Endothelial cell of umbilical vein (primary cell): ENCODE measurements around the gene MAJIN. TPM values are rescaled to one million over a fixed set of nuclear protein-coding genes. Genes with fewer than 3 reads are reported as not detected.
"Not testable (repeated sequence)": the region's sequence is repeated elsewhere in the genome, so short reads cannot be mapped to it uniquely, and the experiment has no call there.

ENCODE experiments used
- BruUV-seq: library from RNA; stranded (reverse); fragments of 400-500 nt; replicated peaks from 2 replicates; lab custom pipeline; 2021; lab: Mats Ljungman, UMichigan
- CTCF ChIA-PET: fragments of 300-600, 350-600 bp; sonication (Branson Sonifier 250); formaldehyde crosslinking; loops from one replicate; lab custom pipeline; 2021; ENCODE audit warnings: antibody characterized with exemption, inconsistent platforms; lab: Charles Lee
- POLR2A ChIA-PET: fragments of 300-600, 350-600 bp; sonication (Branson Sonifier 250); formaldehyde crosslinking; loops from one replicate; lab custom pipeline; 2021; ENCODE audit warnings: antibody characterized with exemption, inconsistent platforms; lab: Charles Lee
- DNase-seq: peaks from one replicate; pipeline ENCODE4 v3.0.0-alpha.2; 2011; ENCODE audit warnings: low read depth, low spot score
- FAIRE-seq: peaks from 2 replicates; lab custom pipeline; 2011; peaks lifted over from hg19 to GRCh38; lab: Jason Lieb, UNC
- H2AFZ ChIP-seq: 2 replicates; pipeline ENCODE4 v1.6.0; 2012; ENCODE audit warnings: low read depth, low read length, control low read depth, inconsistent platforms
- H3K27ac ChIP-seq: 2 replicates; pipeline ENCODE4 v1.5.1; 2011; ENCODE audit warnings: low read depth, mild to moderate bottlenecking, control low read depth, low read length, moderate library complexity; ENCODE audit not compliant: insufficient read depth
- H3K27me3 ChIP-seq, 2 experiments: 2 replicates each; pipeline versions ENCODE4 v1.6.0 to v1.6.1; 2011; ENCODE audit warnings: low read length in 2 of 2, mixed read lengths in 1 of 2; ENCODE audit not compliant: control insufficient read depth in 2 of 2, insufficient read depth in 2 of 2
- H3K36me3 ChIP-seq, 2 experiments: 2 replicates in 1 of 2; 3 replicates in 1 of 2; pipeline ENCODE4 v1.5.1; 2011; ENCODE audit warnings: low read length in 2 of 2, mild to moderate bottlenecking in 1 of 2, moderate library complexity in 1 of 2; ENCODE audit not compliant: control insufficient read depth in 2 of 2, insufficient read depth in 2 of 2; ENCODE audit errors: extremely low read depth in 1 of 2
- H3K4me1 ChIP-seq: 3 replicates; pipeline ENCODE4 v1.5.1; 2011; ENCODE audit warnings: mild to moderate bottlenecking, low read length; ENCODE audit not compliant: control insufficient read depth, insufficient read depth; ENCODE audit errors: extremely low read depth
- H3K4me2 ChIP-seq: 2 replicates; pipeline ENCODE4 v1.6.1; 2011; ENCODE audit warnings: low read length, control low read depth, mixed read lengths; ENCODE audit not compliant: insufficient read depth
- H3K4me3 ChIP-seq, 3 experiments: fragments of 200-600 bp in 1 of 3; sonication (generic), shearing (Covaris generic) in 1 of 3; replicated peaks in 1 of 3; 2 replicates each; pipeline ENCODE4 v1.5.1; 2011 to 2016; ENCODE audit warnings: control low read depth in 3 of 3, low read length in 3 of 3, mild to moderate bottlenecking in 2 of 3, inconsistent platforms in 1 of 3, low read depth in 1 of 3, moderate library complexity in 1 of 3; ENCODE audit not compliant: insufficient read depth in 1 of 3
- H3K79me2 ChIP-seq: 2 replicates; pipeline ENCODE4 v1.6.0; 2012; ENCODE audit warnings: low read length, inconsistent platforms; ENCODE audit not compliant: control insufficient read depth, insufficient read depth
- H3K9ac ChIP-seq: replicated peaks from 2 replicates; pipeline ENCODE3; 2011; ENCODE audit warnings: low read length, control low read depth; ENCODE audit not compliant: insufficient read depth; ENCODE audit errors: extremely low read depth
- H3K9me1 ChIP-seq: replicated peaks from 3 replicates; pipeline ENCODE4 v1.6.0; 2011; ENCODE audit warnings: mild to moderate bottlenecking, low read length; ENCODE audit not compliant: control insufficient read depth, insufficient read depth; ENCODE audit errors: extremely low read depth
- H3K9me3 ChIP-seq: replicated peaks from 2 replicates; pipeline ENCODE4 v1.5.1; 2012; ENCODE audit warnings: low read length, inconsistent platforms; ENCODE audit not compliant: control insufficient read depth, insufficient read depth
- H4K20me1 ChIP-seq: replicated peaks from 2 replicates; pipeline ENCODE3; 2011; ENCODE audit warnings: mild to moderate bottlenecking, low read length; ENCODE audit not compliant: control insufficient read depth, insufficient read depth; ENCODE audit errors: extremely low read depth
- FOS ChIP-seq: IDR thresholded peaks from 2 replicates; pipeline ENCODE4 v1.6.1; 2011; ENCODE audit warnings: mild to moderate bottlenecking, low read length, moderate library complexity, borderline replicate concordance; ENCODE audit not compliant: insufficient read depth
- GATA2 ChIP-seq: IDR thresholded peaks from 2 replicates; pipeline ENCODE4 v1.7.0; 2011; ENCODE audit warnings: low read depth, mild to moderate bottlenecking, moderate library complexity, mixed read lengths, low read length; ENCODE audit not compliant: insufficient read length, insufficient read depth
- dilution Hi-C: fragments of 300-500 bp; cut with MboI; formaldehyde crosslinking; loops from one replicate; pipeline ENCODE4 v1.15.0; 2019; ENCODE audit warnings: low sequenced_read_pairs; ENCODE audit not compliant: extremely low pct_ligation_motif_present
- intact Hi-C: fragments of 100-400 bp; cut with micrococcal nuclease; formaldehyde crosslinking; loops from one replicate; pipeline ENCODE4 v1.10.0; 2022
- polyA plus RNA-seq, 4 experiments: library from polyadenylated mRNA; depleted of rRNA in 3 of 4; stranded (reverse) in 3 of 4; unstranded in 1 of 4; fragments of >200 nt; gene quantifications; 2 replicates each; pipeline versions ENCODE4 v1.2.1 to v1.2.3, GENCODE V29; 2011 to 2012; ENCODE audit warnings: missing spikeins in 1 of 4
- total RNA-seq: library from RNA; stranded (reverse); gene quantifications from 2 replicates; pipeline ENCODE4 v1.2.3, GENCODE V29; 2021
- TF ChIP-seq, protein P1 (sequence below), 2 donors: IDR thresholded peaks; 1 replicate in 1 of 2; 2 replicates in 1 of 2; pipeline ENCODE4 v1.5.1; 2011; ENCODE audit warnings: low read length in 2 of 2, mild to moderate bottlenecking in 2 of 2, moderate library complexity in 2 of 2, control low read depth in 1 of 2, inconsistent platforms in 1 of 2, low read depth in 1 of 2; ENCODE audit not compliant: insufficient read depth in 1 of 2; ENCODE audit errors: extremely low read depth in 1 of 2
- TF ChIP-seq, protein P2 (sequence below): IDR thresholded peaks from 2 replicates; pipeline ENCODE4 v1.6.1; 2011; ENCODE audit not compliant: insufficient read depth, insufficient read length

The MAJIN gene
- total and polyA plus RNA-seq, 2 donors (not counting 3 experiments of a cell fraction or from before 2014, with no cell fraction given) = 0.07 TPM; not detected in 1

DNA sequence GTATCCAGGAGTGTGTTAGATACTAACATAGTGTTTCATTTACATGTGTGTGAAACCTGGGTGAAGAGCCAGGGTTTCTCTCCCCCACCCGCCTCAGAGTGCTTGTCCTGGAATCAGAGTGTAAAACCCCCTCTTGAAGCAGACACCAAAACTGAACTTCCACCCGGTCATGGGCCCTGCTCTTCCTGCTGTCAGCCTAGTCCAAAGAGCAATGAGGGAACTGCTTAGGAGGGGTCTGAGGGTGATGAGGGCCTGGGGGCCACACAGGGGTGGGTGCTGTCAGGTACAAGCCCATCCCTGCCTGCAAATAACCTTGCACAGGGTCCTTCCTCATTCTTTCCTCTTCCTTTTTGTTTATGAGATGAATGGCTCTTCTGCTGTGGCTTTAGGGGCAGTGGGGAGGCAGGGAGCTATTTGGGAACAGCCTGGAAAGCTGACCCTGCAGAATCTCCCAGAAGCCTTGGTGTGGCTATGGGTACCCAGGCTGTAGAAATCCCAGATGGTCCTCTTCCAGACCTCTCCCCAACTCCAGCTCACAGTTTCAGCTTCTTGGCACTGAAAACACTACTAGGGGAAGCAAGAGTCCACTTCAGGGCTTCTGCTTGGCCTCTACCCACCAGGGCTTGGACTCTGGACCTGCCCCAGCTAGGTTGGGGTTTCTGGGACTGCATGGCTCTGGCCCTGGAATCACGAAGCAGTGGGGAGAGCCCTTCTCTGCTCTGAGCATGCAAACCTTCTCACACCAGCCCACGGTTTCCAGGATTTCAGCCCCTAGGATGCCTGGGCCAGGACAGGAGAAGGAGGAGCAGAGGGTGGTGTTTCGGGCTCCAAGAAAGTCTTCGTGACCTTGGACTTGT lies 16.3 kb upstream of the MAJIN start:
- Histone ChIP-seq H3K4me2 (no peak overlapping the region), H3K9me3 (no peaks in the 10 kb centered on the region), H4K20me1 (no peaks in the 10 kb centered on the region), H3K27ac (no peak overlapping the region), H3K4me3 (no peak overlapping the region), H3K36me3 (no peaks in the 10 kb centered on the region), H3K9me1 (no peaks in the 10 kb centered on the region), H3K9ac (no peak overlapping the region), H2AFZ (no peak overlapping the region), H3K79me2 (no peaks in the 10 kb centered on the region), H3K4me1 (peaks cover 14% of the 10 kb centered on the region), H3K27me3 (no peaks in the 10 kb centered on the region)
- intact Hi-C loops = no loop called here
- POLR2A ChIA-PET = no interaction called here
- dilution Hi-C loops = no loop called here
- DNase-seq (no peak), FAIRE-seq (no peak)
- no TSS peak for BruUV-seq
- TF ChIP-seq, protein P1, sequence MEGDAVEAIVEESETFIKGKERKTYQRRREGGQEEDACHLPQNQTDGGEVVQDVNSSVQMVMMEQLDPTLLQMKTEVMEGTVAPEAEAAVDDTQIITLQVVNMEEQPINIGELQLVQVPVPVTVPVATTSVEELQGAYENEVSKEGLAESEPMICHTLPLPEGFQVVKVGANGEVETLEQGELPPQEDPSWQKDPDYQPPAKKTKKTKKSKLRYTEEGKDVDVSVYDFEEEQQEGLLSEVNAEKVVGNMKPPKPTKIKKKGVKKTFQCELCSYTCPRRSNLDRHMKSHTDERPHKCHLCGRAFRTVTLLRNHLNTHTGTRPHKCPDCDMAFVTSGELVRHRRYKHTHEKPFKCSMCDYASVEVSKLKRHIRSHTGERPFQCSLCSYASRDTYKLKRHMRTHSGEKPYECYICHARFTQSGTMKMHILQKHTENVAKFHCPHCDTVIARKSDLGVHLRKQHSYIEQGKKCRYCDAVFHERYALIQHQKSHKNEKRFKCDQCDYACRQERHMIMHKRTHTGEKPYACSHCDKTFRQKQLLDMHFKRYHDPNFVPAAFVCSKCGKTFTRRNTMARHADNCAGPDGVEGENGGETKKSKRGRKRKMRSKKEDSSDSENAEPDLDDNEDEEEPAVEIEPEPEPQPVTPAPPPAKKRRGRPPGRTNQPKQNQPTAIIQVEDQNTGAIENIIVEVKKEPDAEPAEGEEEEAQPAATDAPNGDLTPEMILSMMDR (IDR thresholded peaks at IDR 0.05; ENCODE audit: extremely low read depth in 1 of 2, insufficient read depth in 1 of 2, low read depth in 1 of 2, low read length in 2 of 2) = no peak
- TF ChIP-seq FOS (no peak), GATA2 (no peak)
- TF ChIP-seq, protein P2, sequence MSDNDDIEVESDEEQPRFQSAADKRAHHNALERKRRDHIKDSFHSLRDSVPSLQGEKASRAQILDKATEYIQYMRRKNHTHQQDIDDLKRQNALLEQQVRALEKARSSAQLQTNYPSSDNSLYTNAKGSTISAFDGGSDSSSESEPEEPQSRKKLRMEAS = no peak
- CTCF ChIA-PET = interaction anchor here (1.3 to 1.6 kb wide), 3 partner anchors 9 to 51 kb away, joined by 3 to 5 read pairs (median 4); partner anchors contain the start of gene BATF2

DNA sequence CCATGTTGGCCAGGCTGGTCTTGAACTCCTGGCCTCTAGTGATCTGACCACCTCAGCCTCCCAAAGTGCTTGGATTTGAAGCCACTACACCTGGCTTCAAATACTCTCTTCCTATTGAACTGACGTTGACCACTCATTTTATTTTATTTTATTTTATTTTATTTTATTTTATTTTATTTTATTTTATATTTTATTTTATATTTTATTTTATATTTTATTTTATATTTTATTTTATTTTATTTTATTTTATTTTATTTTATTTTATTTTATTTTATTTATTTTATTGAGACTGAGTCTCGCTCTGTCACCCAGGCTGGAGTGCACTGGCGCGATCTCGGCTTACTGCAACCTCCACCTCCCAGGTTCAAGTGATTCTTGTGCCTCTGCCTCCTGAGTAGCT lies 11.4 kb upstream of the MAJIN start:
- H3K27me3 ChIP-seq, DNase-seq, POLR2A ChIA-PET, H3K9me1 ChIP-seq, H3K36me3 ChIP-seq, H3K4me2 ChIP-seq, H3K9me3 ChIP-seq, FAIRE-seq, H3K4me3 ChIP-seq, H3K4me1 ChIP-seq, dilution Hi-C loops, H4K20me1 ChIP-seq, H2AFZ ChIP-seq, H3K9ac ChIP-seq, H3K27ac ChIP-seq, H3K79me2 ChIP-seq, intact Hi-C loops, BruUV-seq: not testable (repeated sequence)
- CTCF ChIA-PET = interaction anchor here (1.8 to 2.8 kb wide), 2 partner anchors 13 to 39 kb away, joined by 4 to 7 read pairs; partner anchors contain the start of gene BATF2
